GM12873 (cell line): Measurements from ENCODE around the gene TIMP1.

ENCODE experiments used
- TF ChIP-seq, protein P1 (sequence below): IDR thresholded peaks from 2 replicates; pipeline ENCODE4 v1.5.1; 2012; ENCODE audit warnings: low read depth, mild to moderate bottlenecking, moderate library complexity, low read length, control low read depth; ENCODE audit not compliant: insufficient read depth; ENCODE audit errors: missing control alignments

TIMP1 gene

DNA sequence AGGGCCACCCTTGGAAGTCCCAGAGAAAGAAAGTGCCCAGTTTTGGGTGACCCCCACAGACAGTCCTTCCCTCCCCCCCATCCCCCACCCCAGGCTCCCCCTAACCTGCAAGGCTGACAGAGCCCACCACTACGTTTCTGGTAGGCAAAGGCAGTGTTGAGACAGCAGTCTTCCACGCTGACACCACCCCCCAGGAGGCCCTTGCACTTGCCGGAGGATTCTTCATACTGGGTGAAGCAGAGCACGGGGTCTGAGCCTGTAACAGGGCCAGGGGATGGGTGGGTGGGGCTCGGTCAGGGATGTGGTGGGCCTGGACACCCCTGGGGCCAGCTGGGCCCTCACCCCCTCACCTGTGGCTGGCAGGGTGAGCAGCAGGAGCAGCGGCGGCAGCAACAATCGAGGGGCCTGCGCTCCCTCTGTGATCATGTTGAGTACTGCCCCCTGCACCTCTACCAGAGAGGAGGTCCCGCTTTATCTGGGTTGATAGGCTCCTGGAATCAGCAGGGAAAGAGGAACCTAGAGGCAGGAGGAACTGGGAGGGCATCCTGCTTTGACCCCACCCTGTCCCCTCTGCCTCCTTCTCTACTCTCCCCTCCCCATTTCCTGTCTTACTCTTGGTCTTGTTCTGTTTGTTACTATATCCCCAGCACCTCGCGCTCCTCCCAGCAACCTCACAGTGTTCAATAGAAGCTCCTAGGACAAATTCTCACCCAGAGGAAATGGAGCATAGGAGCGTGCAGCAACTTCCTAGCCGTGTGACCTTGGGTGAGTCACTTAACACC, 47.4 kb downstream of the TIMP1 start, which contains the start of gene CFP:
Gene CFP (minus strand): TSS at position 512 of the 782 bp plus-strand sequence. CDS start 86 bp downstream, at position 426.
- TF ChIP-seq, protein P1, sequence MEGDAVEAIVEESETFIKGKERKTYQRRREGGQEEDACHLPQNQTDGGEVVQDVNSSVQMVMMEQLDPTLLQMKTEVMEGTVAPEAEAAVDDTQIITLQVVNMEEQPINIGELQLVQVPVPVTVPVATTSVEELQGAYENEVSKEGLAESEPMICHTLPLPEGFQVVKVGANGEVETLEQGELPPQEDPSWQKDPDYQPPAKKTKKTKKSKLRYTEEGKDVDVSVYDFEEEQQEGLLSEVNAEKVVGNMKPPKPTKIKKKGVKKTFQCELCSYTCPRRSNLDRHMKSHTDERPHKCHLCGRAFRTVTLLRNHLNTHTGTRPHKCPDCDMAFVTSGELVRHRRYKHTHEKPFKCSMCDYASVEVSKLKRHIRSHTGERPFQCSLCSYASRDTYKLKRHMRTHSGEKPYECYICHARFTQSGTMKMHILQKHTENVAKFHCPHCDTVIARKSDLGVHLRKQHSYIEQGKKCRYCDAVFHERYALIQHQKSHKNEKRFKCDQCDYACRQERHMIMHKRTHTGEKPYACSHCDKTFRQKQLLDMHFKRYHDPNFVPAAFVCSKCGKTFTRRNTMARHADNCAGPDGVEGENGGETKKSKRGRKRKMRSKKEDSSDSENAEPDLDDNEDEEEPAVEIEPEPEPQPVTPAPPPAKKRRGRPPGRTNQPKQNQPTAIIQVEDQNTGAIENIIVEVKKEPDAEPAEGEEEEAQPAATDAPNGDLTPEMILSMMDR = no peak

DNA sequence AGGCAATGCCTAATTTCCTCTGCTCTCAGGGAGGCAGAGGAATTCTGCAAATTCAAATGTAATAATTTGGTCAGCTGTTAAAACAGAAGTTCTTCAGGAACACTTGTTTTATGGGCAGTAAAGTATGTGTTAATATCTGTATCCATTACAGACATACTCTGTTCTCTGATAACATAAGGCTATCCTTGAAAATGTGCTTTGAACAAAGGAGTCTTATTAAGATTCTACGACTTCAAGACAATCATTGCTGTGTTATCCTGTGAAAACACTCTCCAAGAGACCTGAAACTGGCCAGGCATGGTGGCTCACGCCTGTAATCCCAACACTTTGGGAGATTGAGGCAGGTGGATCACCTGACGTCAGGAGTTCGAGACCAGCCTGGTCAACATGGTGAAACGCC, 49.4 kb downstream of the TIMP1 start:
- TF ChIP-seq, protein P1 = no peak

GRCh38 chrX:47632666-47633065, 50.4 kb downstream of the TIMP1 start:
- TF ChIP-seq, protein P1 = no peak

- TF ChIP-seq, protein P1 = no peak
Observed at GRCh38 chrX:47633689-47634590, 51.7 kb downstream of the TIMP1 start.

DNA sequence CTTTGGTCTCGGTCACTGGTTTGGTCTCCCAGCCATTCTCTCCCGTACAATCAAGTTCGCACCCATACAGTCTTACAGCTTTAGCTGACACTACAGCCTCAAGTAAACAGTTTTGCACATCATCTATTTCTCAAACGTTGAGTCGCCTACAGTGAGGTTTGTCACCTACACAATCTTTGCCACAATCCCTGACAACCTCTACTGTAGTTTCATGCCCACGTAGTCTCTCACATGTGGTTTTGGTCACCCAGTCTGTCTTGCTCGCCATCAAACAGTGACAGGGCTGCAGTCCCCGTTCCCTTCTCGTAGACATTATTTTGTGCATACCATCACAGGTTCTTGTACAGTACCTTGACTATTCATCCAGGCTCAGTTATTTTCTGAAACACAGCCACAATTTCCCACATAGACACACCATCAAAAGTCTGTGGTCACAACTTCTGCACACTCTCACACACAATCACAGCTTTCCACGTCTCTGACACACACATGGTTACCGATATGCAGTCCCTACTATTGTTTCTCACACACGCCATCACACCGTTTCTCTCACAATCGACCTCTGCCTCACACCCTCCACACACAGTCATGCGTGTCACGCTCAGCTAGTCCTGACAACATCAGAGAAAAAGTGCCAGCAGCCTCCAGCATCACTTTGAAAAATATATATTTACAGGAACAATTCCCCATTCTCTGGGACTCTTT, 52.8 kb downstream of the TIMP1 start:
- TF ChIP-seq, protein P1 = no peak
